ENCODE results near the gene ARID3B. TPM values are rescaled to one million over a fixed set of nuclear protein-coding genes. Genes with fewer than 3 reads are reported as not detected.
A peak's percentile ranks its signal among the peaks of the same experiment; 100 is the strongest.

The ARID3B gene
- total RNA-seq, 1 donor from 2014 or later, result 15.2 TPM

- TF ChIP-seq POLR2AphosphoS5 (IDR thresholded peaks at IDR 0.05; ENCODE audit: insufficient read depth in 1 of 2, low read depth in 1 of 2) (no peak), CTCF (IDR thresholded peaks at IDR 0.05) (no peak), POLR2A (IDR thresholded peaks at IDR 0.05) (no peak)
- Histone ChIP-seq H3K4me3 (no peak overlapping the region), H3K36me3 (peaks cover 0 to 10% of the 10 kb centered on the region in 2 donors), H3K27ac (peak overlapping the region; percentile 27), H3K4me1 (peaks cover 22% of the 10 kb centered on the region), H3K9me3 (no peaks in the 10 kb centered on the region), H3K27me3 (no peaks in the 10 kb centered on the region)
- intact Hi-C loops (cut with DNase I), result no loop called here
- peak in 1 of 2 donors; percentile 69 for DNase-seq (ENCODE audit: extremely low spot score in 2 of 2)
These were observed 101.3 kb downstream of the ARID3B start for GRCh38 chr15:74642348-74642733.

- intact Hi-C loops (cut with DNase I), result no loop called here
These were observed 102.0 kb downstream of the ARID3B start for GRCh38 chr15:74642734-74643664.

GRCh38 chr15:74643665-74644204 lies 102.7 kb downstream of the ARID3B start:
- no peak for TF ChIP-seq POLR2AphosphoS5 (IDR thresholded peaks at IDR 0.05; ENCODE audit: insufficient read depth in 1 of 2, low read depth in 1 of 2)
- no peak for TF ChIP-seq CTCF (IDR thresholded peaks at IDR 0.05)
- TF ChIP-seq POLR2A (IDR thresholded peaks at IDR 0.05), result no peak
- Histone ChIP-seq H3K4me3 (no peak overlapping the region), H3K4me1 (peaks cover 22% of the 10 kb centered on the region), H3K9me3 (no peaks in the 10 kb centered on the region), H3K27ac (no peak overlapping the region), H3K36me3 (peaks cover 0 to 9% of the 10 kb centered on the region in 2 donors), H3K27me3 (no peaks in the 10 kb centered on the region)
- DNase-seq (ENCODE audit: extremely low spot score in 2 of 2), result no peak
- intact Hi-C loops (cut with DNase I), result no loop called here

More at GRCh38 chr15:74642734-74643664, 102.0 kb downstream of the ARID3B start:
- no peaks in the 10 kb centered on the region for H3K27me3 ChIP-seq
- H3K4me1 ChIP-seq, result peaks cover 22% of the 10 kb centered on the region
- no peak for TF ChIP-seq POLR2AphosphoS5 (IDR thresholded peaks at IDR 0.05; ENCODE audit: insufficient read depth in 1 of 2, low read depth in 1 of 2)
- TF ChIP-seq POLR2A (IDR thresholded peaks at IDR 0.05), result no peak
- TF ChIP-seq CTCF (IDR thresholded peaks at IDR 0.05), result no peak
- DNase-seq (ENCODE audit: extremely low spot score in 2 of 2), result peak in 1 of 2 donors; percentile 40
- no peaks in the 10 kb centered on the region for H3K9me3 ChIP-seq
- peaks cover 0 to 9% of the 10 kb centered on the region in 2 donors for H3K36me3 ChIP-seq
- H3K4me3 ChIP-seq, result no peak overlapping the region
- H3K27ac ChIP-seq, result peak overlapping the region; percentile 27

GRCh38 chr15:74646480-74646879 lies 105.5 kb downstream of the ARID3B start:
- no peak for DNase-seq (ENCODE audit: extremely low spot score in 2 of 2)
- Histone ChIP-seq H3K9me3 (no peaks in the 10 kb centered on the region), H3K36me3 (no peaks in the 10 kb centered on the region), H3K27me3 (no peaks in the 10 kb centered on the region), H3K27ac (no peak overlapping the region), H3K4me1 (peaks cover 22% of the 10 kb centered on the region), H3K4me3 (no peak overlapping the region)
- intact Hi-C loops (cut with DNase I), result no loop called here
- TF ChIP-seq POLR2A (IDR thresholded peaks at IDR 0.05), result no peak
- TF ChIP-seq POLR2AphosphoS5 (IDR thresholded peaks at IDR 0.05; ENCODE audit: insufficient read depth in 1 of 2, low read depth in 1 of 2), result no peak
- TF ChIP-seq CTCF (IDR thresholded peaks at IDR 0.05), result no peak

Other genes starting within 250 kb of the ARID3B start
- 8.8 TPM for gene CYP11A1, start 173.6 kb upstream of the ARID3B start, total RNA-seq
- gene SEMA7A, start 107.3 kb upstream of the ARID3B start, total RNA-seq, result 3.9 TPM
- 39.8 TPM for gene UBL7, start 80.1 kb upstream of the ARID3B start, total RNA-seq
- 89.1 TPM for gene CLK3, start 74.6 kb downstream of the ARID3B start, total RNA-seq
- gene EDC3, start 154.8 kb downstream of the ARID3B start, total RNA-seq, result 23.8 TPM
- 1.5 TPM for gene CYP1A1, start 184.3 kb downstream of the ARID3B start, total RNA-seq
- gene CYP1A2, start 207.6 kb downstream of the ARID3B start, total RNA-seq, result not detected
- gene CSK, start 240.9 kb downstream of the ARID3B start, total RNA-seq, result 26.3 TPM

Measured in vagina (tissue), 2 donors.